ENCODE data around the gene GPR135. TPM values are rescaled to one million over a fixed set of nuclear protein-coding genes. Genes with fewer than 3 reads are reported as not detected.
A peak's percentile ranks its signal among the peaks of the same experiment; 100 is the strongest.
"Not testable (repeated sequence)": the region's sequence is repeated elsewhere in the genome, so short reads cannot be mapped to it uniquely, and the experiment has no call there.

Gene GPR135
- total RNA-seq, 1 experiment from 2014 or later = 3.0 TPM

- peak; percentile 89 for DNase-seq (ENCODE audit: low read depth)
Measured at GRCh38 chr14:59474172-59474571, 9.0 kb upstream of the GPR135 start.

GRCh38 chr14:59464486-59465315 lies 479 bp downstream of the GPR135 start:
- peak; percentile 12 for DNase-seq (ENCODE audit: low read depth)

- no peak for DNase-seq (ENCODE audit: low read depth)
Measured at GRCh38 chr14:59463787-59464485, 1.2 kb downstream of the GPR135 start.

- DNase-seq (ENCODE audit: low read depth) = no peak
Measured at GRCh38 chr14:59461891-59462290, 3.3 kb downstream of the GPR135 start.

- DNase-seq (ENCODE audit: low read depth) = no peak
Measured at GRCh38 chr14:59460378-59460777, 4.8 kb downstream of the GPR135 start.

- no peak for DNase-seq (ENCODE audit: low read depth)
Measured at GRCh38 chr14:59458486-59458885, 6.7 kb downstream of the GPR135 start.

GRCh38 chr14:59455411-59455810 lies 9.8 kb downstream of the GPR135 start:
- DNase-seq (ENCODE audit: low read depth) = peak; percentile 34

- peak; percentile 93 for DNase-seq (ENCODE audit: low read depth)
Measured at GRCh38 chr14:59454139-59454538, 11.0 kb downstream of the GPR135 start.

GRCh38 chr14:59451849-59452248 lies 13.3 kb downstream of the GPR135 start:
- peak; percentile 18 for DNase-seq (ENCODE audit: low read depth)

GRCh38 chr14:59450716-59451115 lies 14.5 kb downstream of the GPR135 start:
- DNase-seq (ENCODE audit: low read depth) = peak; percentile 60

- DNase-seq (ENCODE audit: low read depth) = not testable (repeated sequence)
Measured at GRCh38 chr14:59448673-59449072, 16.5 kb downstream of the GPR135 start.

- no peak for DNase-seq (ENCODE audit: low read depth)
Measured at GRCh38 chr14:59439256-59439965, 25.8 kb downstream of the GPR135 start.

GRCh38 chr14:59438195-59438647 lies 27.0 kb downstream of the GPR135 start:
- peak; percentile 86 for DNase-seq (ENCODE audit: low read depth)

- no peak for DNase-seq (ENCODE audit: low read depth)
Measured at GRCh38 chr14:59435987-59436386, 29.2 kb downstream of the GPR135 start.

- DNase-seq (ENCODE audit: low read depth) = no peak
Measured at GRCh38 chr14:59435101-59435500, 30.1 kb downstream of the GPR135 start.

- no peak for DNase-seq (ENCODE audit: low read depth)
Measured at GRCh38 chr14:59429790-59430189, 35.4 kb downstream of the GPR135 start.

- DNase-seq (ENCODE audit: low read depth) = peak; percentile 78
Measured at GRCh38 chr14:59428581-59429012, 36.6 kb downstream of the GPR135 start.

GRCh38 chr14:59427653-59428580 lies 37.3 kb downstream of the GPR135 start:
- DNase-seq (ENCODE audit: low read depth) = peak; percentile 78

GRCh38 chr14:59425322-59425935 lies 39.8 kb downstream of the GPR135 start:
- DNase-seq (ENCODE audit: low read depth) = peak; percentile 92

GRCh38 chr14:59424341-59425071 lies 40.7 kb downstream of the GPR135 start:
- peak; percentile 50 for DNase-seq (ENCODE audit: low read depth)

Measured in LHCN-M2 (cell line).